Neural cell (in vitro differentiated cells): ENCODE results near the gene BCO1.

Experiments used
- CTCF ChIP-seq: fragments of 450-650 bp; IDR thresholded peaks from 2 replicates; pipeline ENCODE4 v1.5.1; 2014; ENCODE audit warnings: antibody characterized with exemption, mild to moderate bottlenecking, moderate library complexity; ENCODE audit not compliant: poor library complexity, severe bottlenecking
- EP300 ChIP-seq: fragments of 450-650 bp; conservative IDR thresholded peaks from 2 replicates; pipeline ENCODE4 v1.6.1; 2014; ENCODE audit warnings: antibody characterized with exemption, mild to moderate bottlenecking, moderate library complexity; ENCODE audit not compliant: poor library complexity, severe bottlenecking
- EZH2 ChIP-seq: fragments of 200-600, 300-800 bp; shearing (Covaris generic), sonication (generic); IDR thresholded peaks from 2 replicates; pipeline ENCODE4 v1.6.1; 2014; ENCODE audit warnings: antibody characterized with exemption, low read length, borderline replicate concordance, mild to moderate bottlenecking; ENCODE audit not compliant: insufficient read depth, poor library complexity, severe bottlenecking
- MXI1 ChIP-seq: fragments of 450-650 bp; conservative IDR thresholded peaks from 2 replicates; pipeline ENCODE4 v1.6.1; 2014; ENCODE audit warnings: antibody characterized with exemption, mild to moderate bottlenecking; ENCODE audit not compliant: poor library complexity, severe bottlenecking
- POLR2AphosphoS5 ChIP-seq: IDR thresholded peaks from 2 replicates; pipeline ENCODE4 v1.6.1; 2012
- RAD21 ChIP-seq: fragments of 450-650 bp; conservative IDR thresholded peaks from 2 replicates; pipeline ENCODE4 v1.6.1; 2014; ENCODE audit warnings: antibody characterized with exemption, mild to moderate bottlenecking, moderate library complexity
- REST ChIP-seq: IDR thresholded peaks from 2 replicates; pipeline ENCODE4 v1.6.1; 2012; ENCODE audit warnings: borderline replicate concordance
- SMC3 ChIP-seq: fragments of 450-650 bp; conservative IDR thresholded peaks from 2 replicates; pipeline ENCODE4 v1.6.1; 2014; ENCODE audit warnings: antibody characterized with exemption, mild to moderate bottlenecking, moderate library complexity; ENCODE audit not compliant: poor library complexity
- TAF1 ChIP-seq: IDR thresholded peaks from 2 replicates; pipeline ENCODE4 v1.6.1; 2012; ENCODE audit warnings: low read depth

- TF ChIP-seq EP300 (no peak), CTCF (no peak), RAD21 (no peak), TAF1 (no peak), EZH2 (no peak), MXI1 (no peak), REST (no peak), POLR2AphosphoS5 (no peak), SMC3 (no peak)
Observed at GRCh38 chr16:81311762-81312161, 73.3 kb downstream of the BCO1 start.
